HepG2 (cell line): ENCODE results near the gene FANCD2. TPM values are rescaled to one million over a fixed set of nuclear protein-coding genes. Genes with fewer than 3 reads are reported as not detected.
A peak's percentile ranks its signal among the peaks of the same experiment; 100 is the strongest.

Source experiments
- AGO2 ChIP-seq: fragments of 200-400 bp; formaldehyde crosslinking; optimal IDR thresholded peaks from 2 replicates; pipeline ENCODE3; 2017; ENCODE audit warnings: mild to moderate bottlenecking, low read depth, low read length, moderate library complexity
- ATF6 ChIP-seq: sonication (generic); formaldehyde crosslinking; conservative IDR thresholded peaks from 2 replicates; pipeline ENCODE4 v1.4.0; 2020; ENCODE audit warnings: missing genetic modification reagents
- BRCA1 ChIP-seq: sonication (generic); formaldehyde crosslinking; IDR thresholded peaks from 2 replicates; pipeline ENCODE4 v1.4.0; 2020; ENCODE audit warnings: missing genetic modification reagents
- FOXP1 ChIP-seq, 2 experiments: fragments of 450-650 bp in 1 of 2; IDR thresholded peaks; 2 replicates each; pipeline ENCODE4 v1.6.1; 2017 to 2018; ENCODE audit warnings: antibody characterized with exemption in 1 of 2
- HMGA1 ChIP-seq: sonication (generic); formaldehyde crosslinking; conservative IDR thresholded peaks from 2 replicates; pipeline ENCODE4 v1.4.0; 2020; ENCODE audit warnings: missing genetic modification reagents
- HMGXB3 ChIP-seq: sonication (generic); formaldehyde crosslinking; IDR thresholded peaks from 2 replicates; pipeline ENCODE4 v1.4.0; 2020; ENCODE audit warnings: missing genetic modification reagents, borderline replicate concordance
- IKZF1 ChIP-seq: fragments of 450-650 bp; IDR thresholded peaks from 2 replicates; pipeline ENCODE4 v1.7.1; 2016
- MIER3 ChIP-seq: IDR thresholded peaks from 2 replicates; pipeline ENCODE4 v1.6.1; 2016; ENCODE audit warnings: missing compliant biosample characterization, borderline replicate concordance
- MTF1 ChIP-seq: sonication (generic); formaldehyde crosslinking; IDR thresholded peaks from 2 replicates; pipeline ENCODE4 v1.5.0; 2020; ENCODE audit warnings: missing genetic modification reagents
- NFKBIZ ChIP-seq: IDR thresholded peaks from 2 replicates; pipeline ENCODE4 v1.6.1; 2018; ENCODE audit warnings: missing genetic modification reagents, missing compliant biosample characterization
- REXO4 ChIP-seq: sonication (generic); formaldehyde crosslinking; IDR thresholded peaks from 2 replicates; pipeline ENCODE4 v1.8.0; 2022; ENCODE audit warnings: missing genetic modification reagents, mild to moderate bottlenecking, borderline replicate concordance
- SRF ChIP-seq: IDR thresholded peaks from 2 replicates; pipeline ENCODE4 v1.6.1; 2011; ENCODE audit warnings: mild to moderate bottlenecking, low read depth, low read length, moderate library complexity
- SUZ12 ChIP-seq: fragments of 150-350 bp; IDR thresholded peaks from 2 replicates; pipeline ENCODE4 v1.6.1; 2014; ENCODE audit warnings: low read depth, low read length
- TCF7 ChIP-seq: sonication (generic); IDR thresholded peaks from 2 replicates; pipeline ENCODE4 v1.6.1; 2016; ENCODE audit warnings: antibody characterized with exemption, low read depth
- TGIF2 ChIP-seq: IDR thresholded peaks from 2 replicates; pipeline ENCODE4 v1.6.1; 2016; ENCODE audit warnings: control low read depth, missing compliant biosample characterization
- ZBTB20 ChIP-seq: sonication (generic); formaldehyde crosslinking; IDR thresholded peaks from 2 replicates; pipeline ENCODE4 v1.8.1; 2023; ENCODE audit warnings: missing genetic modification reagents, low read depth, mild to moderate bottlenecking, borderline replicate concordance
- ZMAT3 ChIP-seq: sonication (generic); formaldehyde crosslinking; conservative IDR thresholded peaks from 2 replicates; pipeline ENCODE4 v1.7.0; 2021; ENCODE audit warnings: missing genetic modification reagents
- ZNF432 ChIP-seq: sonication (generic); formaldehyde crosslinking; IDR thresholded peaks from 2 replicates; pipeline ENCODE4 v1.5.0; 2020; ENCODE audit warnings: missing genetic modification reagents, mild to moderate bottlenecking, borderline replicate concordance
- ZNF484 ChIP-seq: sonication (generic); formaldehyde crosslinking; IDR thresholded peaks from 2 replicates; pipeline ENCODE4 v1.5.1; 2020; ENCODE audit warnings: mild to moderate bottlenecking, low read depth, missing genetic modification reagents, borderline replicate concordance
- ZNF629 ChIP-seq: sonication (generic); formaldehyde crosslinking; conservative IDR thresholded peaks from 2 replicates; pipeline ENCODE4 v1.5.0; 2020; ENCODE audit warnings: missing genetic modification reagents
- ZNF644 ChIP-seq: IDR thresholded peaks from 2 replicates; pipeline ENCODE4 v1.6.1; 2016; ENCODE audit warnings: low read depth
- ZNF704 ChIP-seq: sonication (generic); formaldehyde crosslinking; IDR thresholded peaks from 2 replicates; pipeline ENCODE4 v1.8.1; 2023; ENCODE audit warnings: mild to moderate bottlenecking, inconsistent platforms, moderate library complexity, missing genetic modification reagents, borderline replicate concordance
- ZNF841 ChIP-seq: sonication (generic); formaldehyde crosslinking; IDR thresholded peaks from 2 replicates; pipeline ENCODE4 v1.8.1; 2023; ENCODE audit warnings: missing genetic modification reagents, borderline replicate concordance
- polyA plus RNA-seq, 8 experiments: library from polyadenylated mRNA; depleted of rRNA in 3 of 8; stranded (reverse) in 7 of 8; unstranded in 1 of 8; fragments of >200 nt; fragmentation: Illumina TruSeq in 4 of 8; extraction: Trizol in 4 of 8; gene quantifications; 2 replicates each; pipeline versions ENCODE4 v1.2.1 to v1.2.3, GENCODE V29; 2011 to 2016; ENCODE audit warnings: low read depth in 4 of 8, missing spikeins in 1 of 8, mixed read lengths in 1 of 8; ENCODE audit not compliant: insufficient read depth in 1 of 8
- total RNA-seq, 5 experiments: library from RNA; depleted of rRNA; stranded (reverse); fragments of >200 nt; fragmentation: Illumina TruSeq; extraction: Trizol; gene quantifications; 2 replicates each; pipeline ENCODE4 v1.2.3, GENCODE V29; 2016; ENCODE audit warnings: low read depth in 1 of 5

FANCD2 gene
- total and polyA plus RNA-seq, 2 of the 13 experiments (the other 11 are each of a cell fraction or from before 2014, with no cell fraction given) = 10.1 to 42.0 TPM

- TF ChIP-seq TGIF2 (CRISPR knock-in tag) (peak; percentile 99), ZNF432 (CRISPR knock-in tag) (0 out of 2 replicates have a peak, but pooled peaks have one; percentile 62), TCF7 (no peak), MIER3 (peak; percentile 83), ZMAT3 (CRISPR knock-in tag) (peak; percentile 69; the same call in 1 of the 2 replicates), IKZF1 (no peak), SRF (peak; percentile 89), HMGXB3 (CRISPR knock-in tag) (peak; percentile 91), ATF6 (CRISPR knock-in tag) (0 out of 2 replicates have a peak, but pooled peaks have one; percentile 52), HMGA1 (CRISPR knock-in tag) (no peak), NFKBIZ (CRISPR knock-in tag) (peak; percentile 89; the same call in 1 of the 2 replicates), REXO4 (CRISPR knock-in tag) (peak; percentile 86), ZNF629 (CRISPR knock-in tag) (peak; percentile 60), SUZ12 (no peak), ZNF704 (CRISPR knock-in tag) (no peak; the same call in 1 of the 2 replicates), MTF1 (CRISPR knock-in tag) (no peak), BRCA1 (CRISPR knock-in tag) (no peak), ZBTB20 (CRISPR knock-in tag) (peak; percentile 66; the same call in 1 of the 2 replicates), ZNF644 (no peak), ZNF841 (CRISPR knock-in tag) (peak; percentile 50; the same call in 1 of the 2 replicates), ZNF484 (CRISPR knock-in tag) (peak; percentile 37; the same call in 1 of the 2 replicates), AGO2 (no peak), FOXP1 (IDR thresholded peaks at IDR 0.05) (no peak), FOXP1 (CRISPR knock-in tag; IDR thresholded peaks at IDR 0.05) (peak; percentile 30; the same call in 1 of the 2 replicates)
Measured at GRCh38 chr3:10026084-10026890, at the start of gene FANCD2 (continued).
